Stomach (tissue), 19 donors: Measurements from ENCODE around the gene CFAP92. TPM values are rescaled to one million over a fixed set of nuclear protein-coding genes. Genes with fewer than 3 reads are reported as not detected.
A peak's percentile ranks its signal among the peaks of the same experiment; 100 is the strongest.

Experiments
- DNase-seq, 2 donors: peaks; one replicate each; pipeline versions ENCODE4 v3.0.0 to v3.0.0-alpha.2; 2013 to 2019
- H3K27ac ChIP-seq, 5 donors: fragments of 200-600 bp in 4 of 5; sonication (generic) in 4 of 5; one replicate each; pipeline ENCODE4 v1.5.1; 2013 to 2019; ENCODE audit warnings: mild to moderate bottlenecking in 1 of 5, moderate library complexity in 1 of 5
- H3K27me3 ChIP-seq, 3 donors: fragments of 200-600 bp; sonication (generic); one replicate each; pipeline ENCODE4 v1.5.1; 2017 to 2019; ENCODE audit warnings: mixed run types in 1 of 3
- H3K36me3 ChIP-seq, 4 donors: fragments of 200-600 bp; sonication (generic); 1 replicate in 3 of 4; 2 replicates in 1 of 4; pipeline ENCODE4 v1.5.1; 2016 to 2019
- H3K4me1 ChIP-seq, 4 donors: fragments of 200-600 bp; sonication (generic); one replicate each; pipeline ENCODE4 v1.5.1; 2016 to 2019
- H3K4me3 ChIP-seq, 4 donors: fragments of 200-600 bp; sonication (generic) in 3 of 4; one replicate each; pipeline ENCODE4 v1.5.1; 2016 to 2019; ENCODE audit warnings: mild to moderate bottlenecking in 1 of 4
- H3K9me3 ChIP-seq, 4 donors: fragments of 200-600 bp; sonication (generic); one replicate each; pipeline ENCODE4 v1.5.1; 2016 to 2019
- CTCF ChIP-seq, 7 experiments: fragments of 450-650 bp in 4 of 7; fragments of 200-600 bp in 3 of 7; sonication (generic) in 3 of 7; IDR thresholded peaks; one replicate each; pipeline ENCODE4 v1.5.1; 2016 to 2019; ENCODE audit warnings: antibody characterized with exemption in 7 of 7, control low read depth in 2 of 7, mild to moderate bottlenecking in 1 of 7
- EP300 ChIP-seq: sonication (generic); formaldehyde crosslinking; IDR thresholded peaks from one replicate; pipeline ENCODE4 v1.6.1; 2017; ENCODE audit warnings: antibody characterized with exemption
- POLR2A ChIP-seq, 4 donors: fragments of 450-650 bp; IDR thresholded peaks; one replicate each; pipeline ENCODE4 v1.6.1; 2016; ENCODE audit warnings: antibody characterized with exemption in 4 of 4, control low read depth in 2 of 4, mild to moderate bottlenecking in 1 of 4, moderate library complexity in 1 of 4
- POLR2AphosphoS5 ChIP-seq, 3 donors: sonication (generic); formaldehyde crosslinking; IDR thresholded peaks; one replicate each; pipeline ENCODE4 v1.6.1; 2016; ENCODE audit warnings: antibody characterized with exemption in 3 of 3
- WGBS, 5 donors: extraction: QIAGEN DNeasy Blood & Tissue Kit in 3 of 5; methylation state at CpG; one replicate each; pipeline versions ENCODE4 v1.1.5 to v1.1.7; 2013 to 2018; 5-methylcytosine and 5-hydroxymethylcytosine counted together
- intact Hi-C: fragments of 100-400 bp; cut with DNase I; formaldehyde crosslinking; loops from one replicate; pipeline ENCODE4 v1.15.1; 2023; ENCODE audit warnings: low total_unique reads
- long read RNA-seq, 10 donors: transcript quantifications; one replicate each; lab custom pipeline, GENCODE V29; 2026
- polyA plus RNA-seq, 3 donors: library from polyadenylated mRNA; stranded (reverse); fragments of 200-250 nt; gene quantifications; one replicate each; pipeline ENCODE4 v1.2.3, GENCODE V29; 2013
- total RNA-seq, 5 donors: library from RNA; depleted of rRNA; stranded (reverse); fragments of >200 nt; gene quantifications; one replicate each; pipeline versions ENCODE4 v1.1.0 to v1.2.3, GENCODE V29; 2014 to 2016
- donor health status: healthy with polysubstance abuse.
- donor health status: Bipolar disorder and iron deficiency.
- donor health status: healthy.

CFAP92 gene
- total RNA-seq (10 to 100 TPM in 1 of 5 donors, 1 to 10 TPM in 3, under 1 TPM in 1; 0.87 to 13.4 (median 5.2) TPM), polyA plus RNA-seq (1 to 10 TPM in 1 of 3 donors, under 1 TPM in 2; 0.50 to 2.7 (median 0.70) TPM)
- long read RNA-seq, donor 1, result 0 reads
- long read RNA-seq, donor 2, result 0 reads
- long read RNA-seq, donor 3, partial matches to known transcripts, result 9 of 9 reads
- long read RNA-seq, donor 3, other reads (novel, unspliced or antisense), result 0 of 9 reads
- long read RNA-seq, donor 4, result 0 reads
- long read RNA-seq, donor 5, partial matches to known transcripts, result 13 of 13 reads
- long read RNA-seq, donor 5, other reads (novel, unspliced or antisense), result 0 of 13 reads
- long read RNA-seq, donor 6, result 0 reads
- long read RNA-seq, donor 7, result 0 reads
- long read RNA-seq, donor 8, result 0 reads
- long read RNA-seq, donor 9, result 0 reads
- long read RNA-seq, donor 10, result 0 reads

- intact Hi-C loops, result no loop called here
- peak within 1 kb of the TSS in 2 of 5 donors; percentile 54 to 56 for H3K27ac ChIP-seq
- no peak for TF ChIP-seq CTCF (IDR thresholded peaks at IDR 0.05)
- TF ChIP-seq EP300, result no peak
- TF ChIP-seq POLR2A (IDR thresholded peaks at IDR 0.05), result no peak
- TF ChIP-seq POLR2AphosphoS5 (IDR thresholded peaks at IDR 0.05), result no peak
- H3K4me1 ChIP-seq, result peaks cover 13 to 22% (median 20%) of the 10 kb centered on the region in 4 donors
- H3K9me3 ChIP-seq, result no peaks in the 10 kb centered on the region
- no peaks in the 10 kb centered on the region for H3K27me3 ChIP-seq
- H3K36me3 ChIP-seq, result no peaks in the 10 kb centered on the region
- 4 to 12% (median 9%) methylated on average over 36 to 57 of the region's 57 CpGs for WGBS, 5 donors
- peak; percentile 94 to 96 for DNase-seq
- H3K4me3 ChIP-seq, result peak within 1 kb of the TSS; percentile 40 to 57 (median 56)
These were observed at the start of gene CFAP92 for GRCh38 chr3:128993461-128994172. Gene CFAP92 (minus strand): TSS chr3:128994076. CDS start chr3:128993304, 772 bp downstream.

GRCh38 chr3:129040579-129041300 lies 46.9 kb upstream of the CFAP92 start:
- Histone ChIP-seq H3K27me3 (peaks cover 0 to 4% (median 2%) of the 10 kb centered on the region in 3 donors), H3K27ac (no peak overlapping the region), H3K4me1 (peaks cover 0 to 19% (median 15%) of the 10 kb centered on the region in 4 donors), H3K36me3 (no peaks in the 10 kb centered on the region), H3K9me3 (no peaks in the 10 kb centered on the region), H3K4me3 (no peak overlapping the region)
- intact Hi-C loops, result no loop called here
- WGBS, 5 donors, result 87 to 94% (median 89%) methylated on average over 14 to 15 of the region's 15 CpGs
- DNase-seq, result peak in 1 of 2 donors; percentile 1
- no peak for TF ChIP-seq POLR2A (IDR thresholded peaks at IDR 0.05)
- TF ChIP-seq CTCF (IDR thresholded peaks at IDR 0.05), result no peak
- no peak for TF ChIP-seq POLR2AphosphoS5 (IDR thresholded peaks at IDR 0.05)
- no peak for TF ChIP-seq EP300

GRCh38 chr3:129040039-129040336 lies 46.1 kb upstream of the CFAP92 start:
- Histone ChIP-seq H3K36me3 (no peaks in the 10 kb centered on the region), H3K27me3 (no peaks in the 10 kb centered on the region), H3K9me3 (no peaks in the 10 kb centered on the region), H3K4me3 (no peak overlapping the region), H3K4me1 (peaks cover 0 to 22% (median 19%) of the 10 kb centered on the region in 4 donors), H3K27ac (no peak overlapping the region)
- DNase-seq, result no peak
- no peak for TF ChIP-seq EP300
- TF ChIP-seq POLR2AphosphoS5 (IDR thresholded peaks at IDR 0.05), result no peak
- no peak for TF ChIP-seq POLR2A (IDR thresholded peaks at IDR 0.05)
- no peak for TF ChIP-seq CTCF (IDR thresholded peaks at IDR 0.05)
- intact Hi-C loops, result no loop called here
- 66 to 86% (median 74%) methylated on average over 3 of the region's 3 CpGs for WGBS, 5 donors
